Upper lobe of left lung (tissue), 4 donors: ENCODE measurements around the gene SNX7.

ENCODE experiments used
- POLR2AphosphoS5 ChIP-seq, 2 donors: sonication (generic); formaldehyde crosslinking; IDR thresholded peaks; one replicate each; pipeline ENCODE4 v1.5.1; 2017; ENCODE audit warnings: antibody characterized with exemption in 2 of 2
- TF ChIP-seq, protein P1 (sequence below), 6 experiments: fragments of 450-650 bp in 4 of 6; fragments of 200-600 bp in 2 of 6; sonication (generic) in 2 of 6; IDR thresholded peaks; one replicate each; pipeline ENCODE4 v1.5.1; 2016 to 2019; ENCODE audit warnings: antibody characterized with exemption in 6 of 6

DNA sequence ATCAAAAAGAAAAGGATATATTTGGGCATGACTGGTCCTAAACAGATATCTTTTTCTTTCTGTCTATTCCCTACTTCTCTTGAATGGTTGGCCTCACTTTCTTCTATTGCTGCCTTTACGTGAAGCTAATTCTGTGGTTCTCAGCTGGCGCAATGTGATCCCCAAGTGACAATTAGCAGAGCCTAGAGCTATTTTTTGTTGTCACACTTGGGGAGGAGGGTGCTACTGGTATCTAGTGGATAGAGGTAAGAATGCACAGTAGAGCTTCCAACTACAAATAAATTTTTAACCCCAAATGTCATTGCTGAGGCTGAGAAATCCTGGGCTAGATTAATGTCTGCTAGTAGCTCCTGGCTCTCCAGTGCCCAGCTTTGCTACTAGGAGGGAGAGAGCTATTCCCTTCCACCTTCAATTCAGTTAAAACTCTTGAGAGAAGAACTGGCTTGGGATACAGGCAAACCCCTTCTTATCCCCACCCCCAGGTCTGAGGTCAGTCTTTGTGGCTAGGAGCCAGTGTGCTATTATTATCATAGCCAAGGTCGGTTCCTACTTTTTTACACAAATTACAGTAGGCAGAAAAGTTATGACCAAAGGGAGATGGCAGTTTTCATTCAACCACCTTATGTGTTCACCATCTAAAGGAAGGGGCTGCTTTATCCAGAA is 102.1 kb downstream of the SNX7 start:
- no peak for TF ChIP-seq POLR2AphosphoS5 (IDR thresholded peaks at IDR 0.05)
- TF ChIP-seq, protein P1, sequence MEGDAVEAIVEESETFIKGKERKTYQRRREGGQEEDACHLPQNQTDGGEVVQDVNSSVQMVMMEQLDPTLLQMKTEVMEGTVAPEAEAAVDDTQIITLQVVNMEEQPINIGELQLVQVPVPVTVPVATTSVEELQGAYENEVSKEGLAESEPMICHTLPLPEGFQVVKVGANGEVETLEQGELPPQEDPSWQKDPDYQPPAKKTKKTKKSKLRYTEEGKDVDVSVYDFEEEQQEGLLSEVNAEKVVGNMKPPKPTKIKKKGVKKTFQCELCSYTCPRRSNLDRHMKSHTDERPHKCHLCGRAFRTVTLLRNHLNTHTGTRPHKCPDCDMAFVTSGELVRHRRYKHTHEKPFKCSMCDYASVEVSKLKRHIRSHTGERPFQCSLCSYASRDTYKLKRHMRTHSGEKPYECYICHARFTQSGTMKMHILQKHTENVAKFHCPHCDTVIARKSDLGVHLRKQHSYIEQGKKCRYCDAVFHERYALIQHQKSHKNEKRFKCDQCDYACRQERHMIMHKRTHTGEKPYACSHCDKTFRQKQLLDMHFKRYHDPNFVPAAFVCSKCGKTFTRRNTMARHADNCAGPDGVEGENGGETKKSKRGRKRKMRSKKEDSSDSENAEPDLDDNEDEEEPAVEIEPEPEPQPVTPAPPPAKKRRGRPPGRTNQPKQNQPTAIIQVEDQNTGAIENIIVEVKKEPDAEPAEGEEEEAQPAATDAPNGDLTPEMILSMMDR (IDR thresholded peaks at IDR 0.05) = no peak
